Testis (tissue), 2 donors: ENCODE results near the gene RPS6KA3.

Source experiments
- CTCF ChIP-seq, 3 experiments: fragments of 450-650 bp in 2 of 3; fragments of 200-600 bp in 1 of 3; sonication (generic) in 1 of 3; IDR thresholded peaks; one replicate each; pipeline ENCODE4 v1.5.1; 2016 to 2019; ENCODE audit warnings: antibody characterized with exemption in 3 of 3, mild to moderate bottlenecking in 2 of 3, moderate library complexity in 1 of 3
- POLR2A ChIP-seq: fragments of 450-650 bp; IDR thresholded peaks from one replicate; pipeline ENCODE4 v1.6.1; 2017; ENCODE audit warnings: antibody characterized with exemption, mild to moderate bottlenecking, moderate library complexity

- TF ChIP-seq CTCF (IDR thresholded peaks at IDR 0.05): no peak
- no peak for TF ChIP-seq POLR2A
Observed at GRCh38 chrX:20294284-20294683, 27.6 kb upstream of the RPS6KA3 start.
